Measurements from ENCODE around the gene EPN3.

- TF ChIP-seq POLR2AphosphoS5 (IDR thresholded peaks at IDR 0.05; ENCODE audit: insufficient read depth in 1 of 2, low read depth in 1 of 2), result no peak
- TF ChIP-seq CTCF (IDR thresholded peaks at IDR 0.05), result no peak
- TF ChIP-seq POLR2A (IDR thresholded peaks at IDR 0.05), result no peak
Measured at GRCh38 chr17:50558941-50559614, 26.5 kb downstream of the EPN3 start.
